Measurements from ENCODE around the gene XRCC5. TPM values are rescaled to one million over a fixed set of nuclear protein-coding genes. Genes with fewer than 3 reads are reported as not detected.
"Not testable (repeated sequence)": the region's sequence is repeated elsewhere in the genome, so short reads cannot be mapped to it uniquely, and the experiment has no call there.

XRCC5 gene
- total RNA-seq, 4 donors from 2014 or later, result 134 to 164 (median 147) TPM

GRCh38 chr2:216201692-216202306 is 92.7 kb downstream of the XRCC5 start:
- Histone ChIP-seq H3K9me3 (no peaks in the 10 kb centered on the region), H3K4me1 (no peaks in the 10 kb centered on the region), H3K36me3 (peaks cover 3 to 98% (median 28%) of the 10 kb centered on the region in 3 donors), H3K27ac (no peak overlapping the region), H3K4me3 (no peak overlapping the region), H3K27me3 (no peaks in the 10 kb centered on the region)
- 82 to 91% methylated on average over 3 of the region's 3 CpGs for WGBS, 2 donors
- TF ChIP-seq CTCF (IDR thresholded peaks at IDR 0.05) (no peak), POLR2A (IDR thresholded peaks at IDR 0.05) (no peak), EP300 (IDR thresholded peaks at IDR 0.05) (no peak)
- DNase-seq (ENCODE audit: low spot score in 2 of 2), result no peak

DNA sequence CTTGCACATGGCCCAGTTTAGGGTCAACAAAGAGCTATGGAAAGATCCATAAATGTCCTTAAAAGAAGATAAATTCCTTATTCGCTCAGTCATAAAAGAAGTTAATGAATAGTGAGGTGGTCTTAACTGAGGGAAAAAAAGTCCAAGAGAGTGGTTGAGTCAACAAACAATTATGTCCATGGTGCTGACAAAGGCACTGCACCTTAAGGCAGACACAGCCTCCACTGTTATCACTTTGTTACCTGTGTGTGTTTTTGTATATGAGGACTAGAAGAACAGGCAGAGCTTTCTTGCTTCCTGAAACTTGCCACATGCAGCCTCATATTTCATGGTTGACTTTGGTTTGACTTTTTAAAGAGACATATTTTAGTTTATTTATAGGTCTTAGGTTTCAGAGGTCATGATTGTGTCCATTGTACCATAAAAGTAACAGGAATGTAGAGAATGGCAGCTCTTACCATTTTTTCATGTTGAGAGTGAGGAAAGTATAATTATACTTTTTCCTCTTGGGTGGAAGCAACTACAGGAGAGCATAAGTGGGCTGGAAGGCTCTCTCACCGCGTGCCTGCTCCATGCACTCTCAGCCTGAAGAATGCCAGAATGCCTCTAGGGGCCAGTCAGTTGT is 93.6 kb downstream of the XRCC5 start:
- no peaks in the 10 kb centered on the region for H3K4me1 ChIP-seq
- 92 to 100% methylated on average over 3 of the region's 3 CpGs for WGBS, 2 donors
- no peak for TF ChIP-seq EP300 (IDR thresholded peaks at IDR 0.05)
- no peak for TF ChIP-seq CTCF (IDR thresholded peaks at IDR 0.05)
- no peak for TF ChIP-seq POLR2A (IDR thresholded peaks at IDR 0.05)
- H3K27me3 ChIP-seq, result no peaks in the 10 kb centered on the region
- H3K9me3 ChIP-seq, result no peaks in the 10 kb centered on the region
- DNase-seq (ENCODE audit: low spot score in 2 of 2), result no peak
- no peak overlapping the region for H3K27ac ChIP-seq
- H3K4me3 ChIP-seq, result no peak overlapping the region
- peaks cover 3 to 98% (median 31%) of the 10 kb centered on the region in 3 donors for H3K36me3 ChIP-seq

- no peaks in the 10 kb centered on the region for H3K9me3 ChIP-seq
- TF ChIP-seq CTCF (IDR thresholded peaks at IDR 0.05) (no peak), POLR2A (IDR thresholded peaks at IDR 0.05) (no peak), EP300 (IDR thresholded peaks at IDR 0.05) (no peak)
- no peak overlapping the region for H3K4me3 ChIP-seq
- no peaks in the 10 kb centered on the region for H3K4me1 ChIP-seq
- H3K27ac ChIP-seq, result no peak overlapping the region
- no peak for DNase-seq (ENCODE audit: low spot score in 2 of 2)
- peaks cover 3 to 92% (median 28%) of the 10 kb centered on the region in 3 donors for H3K36me3 ChIP-seq
- no peaks in the 10 kb centered on the region for H3K27me3 ChIP-seq
- 90 to 92% methylated on average over 1 of the region's 1 CpG for WGBS, 2 donors
Observed at GRCh38 chr2:216205486-216205885, 96.3 kb downstream of the XRCC5 start.

DNA sequence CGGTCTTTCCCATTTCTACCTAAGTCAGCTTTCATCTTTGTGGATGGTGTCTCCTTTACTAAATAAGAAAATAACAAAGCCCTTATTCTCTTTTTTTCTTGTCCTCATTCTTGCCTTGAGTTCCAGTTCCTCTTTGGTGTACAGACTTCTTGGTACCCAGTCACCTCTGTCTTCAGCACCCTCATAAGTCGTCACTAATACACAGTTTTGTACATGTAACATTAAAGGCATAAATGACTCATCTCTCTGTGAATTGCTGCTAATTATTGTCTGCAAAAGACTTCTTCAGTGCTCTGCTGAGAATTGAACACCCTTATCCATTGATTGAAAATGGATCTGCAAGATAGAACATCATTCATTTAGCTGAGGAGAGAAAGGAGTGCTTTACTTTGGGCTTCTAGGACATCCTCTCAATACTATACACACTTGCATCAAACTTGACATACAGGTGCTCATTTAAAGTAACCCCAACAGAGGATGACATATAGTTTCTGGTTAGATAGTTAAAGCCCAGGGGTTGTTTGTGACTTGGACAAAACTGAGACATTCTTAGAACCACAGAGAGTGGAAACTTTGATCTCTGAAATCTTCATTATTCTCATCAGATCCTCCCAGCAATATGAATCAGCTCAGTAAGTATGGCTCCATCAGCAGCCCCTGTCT is 97.0 kb downstream of the XRCC5 start:
- H3K4me1 ChIP-seq, result no peaks in the 10 kb centered on the region
- H3K27me3 ChIP-seq, result no peaks in the 10 kb centered on the region
- no peak for DNase-seq (ENCODE audit: low spot score in 2 of 2)
- H3K9me3 ChIP-seq, result no peaks in the 10 kb centered on the region
- peaks cover 3 to 85% (median 22%) of the 10 kb centered on the region in 3 donors for H3K36me3 ChIP-seq
- no peak overlapping the region for H3K27ac ChIP-seq
- H3K4me3 ChIP-seq, result no peak overlapping the region
- no peak for TF ChIP-seq EP300 (IDR thresholded peaks at IDR 0.05)
- TF ChIP-seq POLR2A (IDR thresholded peaks at IDR 0.05), result no peak
- TF ChIP-seq CTCF (IDR thresholded peaks at IDR 0.05), result no peak
- WGBS, 2 donors, result 86 to 94% methylated on average over 2 of the region's 2 CpGs

DNA sequence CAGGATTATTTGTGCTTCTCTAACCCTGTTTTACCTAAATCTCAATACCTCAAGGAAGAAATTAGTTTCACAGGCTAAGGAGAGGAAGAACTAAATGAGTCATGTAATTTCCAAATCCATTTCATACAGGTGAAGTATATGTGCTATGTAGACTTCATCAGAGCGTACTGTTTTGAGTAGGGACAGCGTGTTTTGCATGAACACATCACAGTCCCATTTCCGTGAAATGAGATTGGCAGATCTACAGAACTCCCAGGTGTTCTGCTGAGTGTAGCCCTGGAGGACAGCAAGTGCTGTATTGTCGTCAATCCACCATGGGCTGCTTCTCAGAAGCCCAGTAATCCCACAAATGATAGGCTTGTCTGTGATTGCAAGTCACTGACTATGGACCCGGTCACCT is 97.7 kb downstream of the XRCC5 start:
- WGBS, 2 donors, result 93 to 96% methylated on average over 5 of the region's 5 CpGs
- Histone ChIP-seq H3K9me3 (no peaks in the 10 kb centered on the region), H3K27ac (no peak overlapping the region), H3K4me1 (no peaks in the 10 kb centered on the region), H3K4me3 (no peak overlapping the region), H3K27me3 (no peaks in the 10 kb centered on the region), H3K36me3 (peaks cover 3 to 83% (median 20%) of the 10 kb centered on the region in 3 donors)
- no peak for TF ChIP-seq CTCF (IDR thresholded peaks at IDR 0.05)
- TF ChIP-seq POLR2A (IDR thresholded peaks at IDR 0.05), result no peak
- no peak for TF ChIP-seq EP300 (IDR thresholded peaks at IDR 0.05)
- DNase-seq (ENCODE audit: low spot score in 2 of 2), result no peak

- H3K4me1 ChIP-seq; H3K27me3 ChIP-seq; H3K27ac ChIP-seq; H3K4me3 ChIP-seq; H3K9me3 ChIP-seq; DNase-seq (ENCODE audit: low spot score in 2 of 2): not testable (repeated sequence)
- H3K36me3 ChIP-seq, result peaks cover 3 to 64% (median 20%) of the 10 kb centered on the region in 3 donors
- WGBS, 2 donors, result 96 to 97% methylated on average over 8 of the region's 8 CpGs
Observed at GRCh38 chr2:216208661-216209060, 99.5 kb downstream of the XRCC5 start.

Measured in tibial nerve (tissue), 4 donors.